Esophagus muscularis mucosa (tissue), 4 donors: Measurements from ENCODE around the gene UPF1.

ENCODE experiments used
- EP300 ChIP-seq: sonication (generic); formaldehyde crosslinking; IDR thresholded peaks from one replicate; pipeline ENCODE4 v1.6.1; 2017; ENCODE audit warnings: antibody characterized with exemption
- POLR2A ChIP-seq: fragments of 450-650 bp; IDR thresholded peaks from one replicate; pipeline ENCODE4 v1.6.1; 2017; ENCODE audit warnings: antibody characterized with exemption, moderate library complexity, mild to moderate bottlenecking, low read depth
- POLR2AphosphoS5 ChIP-seq, 2 donors: sonication (generic); formaldehyde crosslinking; IDR thresholded peaks; one replicate each; pipeline ENCODE4 v1.6.1; 2017; ENCODE audit warnings: antibody characterized with exemption in 2 of 2
- TF ChIP-seq, protein P1 (sequence below), 3 experiments: fragments of 200-600 bp in 2 of 3; fragments of 450-650 bp in 1 of 3; sonication (generic) in 2 of 3; IDR thresholded peaks; one replicate each; pipeline ENCODE4 v1.5.1; 2017 to 2019; ENCODE audit warnings: antibody characterized with exemption in 3 of 3, mild to moderate bottlenecking in 2 of 3, moderate library complexity in 1 of 3

DNA sequence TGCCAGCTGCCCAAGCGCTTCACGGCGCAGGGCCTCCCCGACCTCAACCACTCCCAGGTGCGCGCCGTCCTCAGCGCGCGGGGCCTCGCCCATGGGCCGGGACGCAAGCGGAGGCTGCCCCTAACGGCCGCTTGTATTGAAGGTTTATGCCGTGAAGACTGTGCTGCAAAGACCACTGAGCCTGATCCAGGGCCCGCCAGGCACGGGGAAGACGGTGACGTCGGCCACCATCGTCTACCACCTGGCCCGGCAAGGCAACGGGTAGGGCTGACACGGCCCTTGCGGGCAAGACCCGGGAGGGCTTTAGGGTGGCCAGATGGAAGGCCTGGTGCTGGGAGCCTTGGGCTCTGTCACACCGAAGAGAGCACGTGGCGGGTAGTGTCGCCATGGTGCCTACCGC lies 23.2 kb downstream of the UPF1 start:
- TF ChIP-seq, protein P1, sequence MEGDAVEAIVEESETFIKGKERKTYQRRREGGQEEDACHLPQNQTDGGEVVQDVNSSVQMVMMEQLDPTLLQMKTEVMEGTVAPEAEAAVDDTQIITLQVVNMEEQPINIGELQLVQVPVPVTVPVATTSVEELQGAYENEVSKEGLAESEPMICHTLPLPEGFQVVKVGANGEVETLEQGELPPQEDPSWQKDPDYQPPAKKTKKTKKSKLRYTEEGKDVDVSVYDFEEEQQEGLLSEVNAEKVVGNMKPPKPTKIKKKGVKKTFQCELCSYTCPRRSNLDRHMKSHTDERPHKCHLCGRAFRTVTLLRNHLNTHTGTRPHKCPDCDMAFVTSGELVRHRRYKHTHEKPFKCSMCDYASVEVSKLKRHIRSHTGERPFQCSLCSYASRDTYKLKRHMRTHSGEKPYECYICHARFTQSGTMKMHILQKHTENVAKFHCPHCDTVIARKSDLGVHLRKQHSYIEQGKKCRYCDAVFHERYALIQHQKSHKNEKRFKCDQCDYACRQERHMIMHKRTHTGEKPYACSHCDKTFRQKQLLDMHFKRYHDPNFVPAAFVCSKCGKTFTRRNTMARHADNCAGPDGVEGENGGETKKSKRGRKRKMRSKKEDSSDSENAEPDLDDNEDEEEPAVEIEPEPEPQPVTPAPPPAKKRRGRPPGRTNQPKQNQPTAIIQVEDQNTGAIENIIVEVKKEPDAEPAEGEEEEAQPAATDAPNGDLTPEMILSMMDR (IDR thresholded peaks at IDR 0.05): no peak
- TF ChIP-seq EP300: no peak
- TF ChIP-seq POLR2A: no peak
- no peak for TF ChIP-seq POLR2AphosphoS5 (IDR thresholded peaks at IDR 0.05)
